ENCODE measurements around the gene FSTL5.

DNA sequence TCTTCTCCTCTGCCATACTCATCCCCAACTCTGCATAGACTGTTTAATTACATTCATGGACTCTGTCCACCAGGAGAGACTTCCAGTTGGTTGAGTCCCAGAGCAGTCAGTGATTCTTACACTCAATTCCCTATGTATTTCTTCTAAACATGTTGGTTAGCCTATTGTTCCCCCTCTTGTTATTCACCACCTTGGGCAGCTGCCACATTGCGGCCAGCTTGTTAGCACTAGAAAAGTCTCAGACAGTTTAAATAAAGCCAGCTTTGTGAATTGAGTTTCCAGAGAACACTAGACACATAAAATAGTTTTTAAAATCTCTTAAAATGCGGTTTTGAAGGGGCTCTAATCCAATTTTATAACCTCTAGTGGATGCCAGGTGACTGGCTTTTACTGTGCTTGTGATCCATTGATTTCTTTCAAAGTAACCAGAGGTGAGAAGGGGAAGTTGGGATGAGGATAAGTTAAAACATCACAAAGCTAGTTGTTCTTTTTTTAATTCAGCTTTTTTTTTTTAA lies 827.7 kb downstream of the FSTL5 start:
- TF ChIP-seq, protein P1, sequence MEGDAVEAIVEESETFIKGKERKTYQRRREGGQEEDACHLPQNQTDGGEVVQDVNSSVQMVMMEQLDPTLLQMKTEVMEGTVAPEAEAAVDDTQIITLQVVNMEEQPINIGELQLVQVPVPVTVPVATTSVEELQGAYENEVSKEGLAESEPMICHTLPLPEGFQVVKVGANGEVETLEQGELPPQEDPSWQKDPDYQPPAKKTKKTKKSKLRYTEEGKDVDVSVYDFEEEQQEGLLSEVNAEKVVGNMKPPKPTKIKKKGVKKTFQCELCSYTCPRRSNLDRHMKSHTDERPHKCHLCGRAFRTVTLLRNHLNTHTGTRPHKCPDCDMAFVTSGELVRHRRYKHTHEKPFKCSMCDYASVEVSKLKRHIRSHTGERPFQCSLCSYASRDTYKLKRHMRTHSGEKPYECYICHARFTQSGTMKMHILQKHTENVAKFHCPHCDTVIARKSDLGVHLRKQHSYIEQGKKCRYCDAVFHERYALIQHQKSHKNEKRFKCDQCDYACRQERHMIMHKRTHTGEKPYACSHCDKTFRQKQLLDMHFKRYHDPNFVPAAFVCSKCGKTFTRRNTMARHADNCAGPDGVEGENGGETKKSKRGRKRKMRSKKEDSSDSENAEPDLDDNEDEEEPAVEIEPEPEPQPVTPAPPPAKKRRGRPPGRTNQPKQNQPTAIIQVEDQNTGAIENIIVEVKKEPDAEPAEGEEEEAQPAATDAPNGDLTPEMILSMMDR (IDR thresholded peaks at IDR 0.05) = no peak
- no peak for TF ChIP-seq POLR2A (IDR thresholded peaks at IDR 0.05)

All from esophagus squamous epithelium (tissue), 4 donors.